Kidney (tissue), 14 donors: Measurements from ENCODE around the gene PARS2. TPM values are rescaled to one million over a fixed set of nuclear protein-coding genes. Genes with fewer than 3 reads are reported as not detected.

Source experiments
- DNase-seq, 5 donors: peaks; one replicate each; pipeline ENCODE4 v3.0.0-alpha.2; 2013 to 2020
- FAIRE-seq: peaks from 2 replicates; lab custom pipeline; 2012; peaks lifted over from hg19 to GRCh38; lab: Jason Lieb, UNC
- H3K27ac ChIP-seq, 2 donors: one replicate each; pipeline ENCODE4 v1.7.0; 2013; ENCODE audit warnings: low read depth in 2 of 2, low read length in 2 of 2, inconsistent platforms in 1 of 2
- H3K27me3 ChIP-seq: one replicate; pipeline ENCODE4 v1.7.1; 2013; ENCODE audit warnings: low read length, inconsistent platforms; ENCODE audit not compliant: control insufficient read depth, insufficient read depth
- H3K36me3 ChIP-seq, 3 donors: one replicate each; pipeline versions ENCODE4 v1.7.0 to v1.7.1; 2013; ENCODE audit warnings: low read length in 3 of 3, control low read depth in 1 of 3, inconsistent platforms in 1 of 3; ENCODE audit not compliant: insufficient read depth in 3 of 3, control insufficient read depth in 2 of 3
- H3K4me1 ChIP-seq, 3 donors: one replicate each; pipeline versions ENCODE4 v1.7.0 to v1.7.1; 2013; ENCODE audit warnings: low read length in 3 of 3, inconsistent platforms in 1 of 3, low read depth in 1 of 3; ENCODE audit not compliant: control insufficient read depth in 2 of 3, insufficient read depth in 2 of 3
- H3K4me3 ChIP-seq, 3 donors: one replicate each; pipeline versions ENCODE4 v1.7.0 to v1.8.1; 2013; ENCODE audit warnings: low read length in 3 of 3, control low read depth in 1 of 3, inconsistent platforms in 1 of 3
- H3K9ac ChIP-seq, 3 donors: one replicate each; pipeline versions ENCODE4 v1.7.0 to v1.7.1; 2013; ENCODE audit warnings: low read length in 3 of 3, control low read depth in 1 of 3, inconsistent platforms in 1 of 3
- H3K9me3 ChIP-seq, 3 donors: one replicate each; pipeline versions ENCODE4 v1.7.0 to v1.7.1; 2013; ENCODE audit warnings: low read length in 3 of 3, control low read depth in 1 of 3, inconsistent platforms in 1 of 3; ENCODE audit not compliant: control insufficient read depth in 2 of 3, insufficient read depth in 1 of 3
- CTCF ChIP-seq: IDR thresholded peaks from 3 replicates; pipeline ENCODE4 v1.5.1; 2012; ENCODE audit warnings: mild to moderate bottlenecking, moderate library complexity, borderline replicate concordance; ENCODE audit not compliant: insufficient read depth; ENCODE audit errors: extremely low read depth
- intact Hi-C: fragments of 100-400 bp; cut with DNase I; formaldehyde crosslinking; loops from one replicate; pipeline ENCODE4 v1.11.1; 2022
- polyA plus RNA-seq: library from polyadenylated mRNA; stranded (reverse); fragments of 350-450 nt; fragmentation: Illumina TruSeq; extraction: RNeasy Lipid Tissue Mini Kit (QIAGEN cat#74804); gene quantifications from one replicate; pipeline ENCODE4 v1.2.3, GENCODE V29; 2014; ENCODE audit warnings: low read depth, low replicate concordance; ENCODE audit not compliant: insufficient read depth
- total RNA-seq: library from RNA; stranded (reverse); fragmentation: NEBNext Ultra II Directional; extraction: Animal tissue kit (Norgen Biotek cat#: 25700); gene quantifications from one replicate; pipeline ENCODE4 v1.2.1, GENCODE V29; 2021
- donor health status: control.
- donor health status: control.
- donor health status: control.
- donor health status: control.
- donor health status: control.
- donor health status: DM: yes; HTN: yes; CAD: no.
- donor health status: Normal renal cell carcinoma (clear cell type).

PARS2 gene
- total and polyA plus RNA-seq, 2 donors from 2014 or later: 7.1 to 7.2 TPM

DNA sequence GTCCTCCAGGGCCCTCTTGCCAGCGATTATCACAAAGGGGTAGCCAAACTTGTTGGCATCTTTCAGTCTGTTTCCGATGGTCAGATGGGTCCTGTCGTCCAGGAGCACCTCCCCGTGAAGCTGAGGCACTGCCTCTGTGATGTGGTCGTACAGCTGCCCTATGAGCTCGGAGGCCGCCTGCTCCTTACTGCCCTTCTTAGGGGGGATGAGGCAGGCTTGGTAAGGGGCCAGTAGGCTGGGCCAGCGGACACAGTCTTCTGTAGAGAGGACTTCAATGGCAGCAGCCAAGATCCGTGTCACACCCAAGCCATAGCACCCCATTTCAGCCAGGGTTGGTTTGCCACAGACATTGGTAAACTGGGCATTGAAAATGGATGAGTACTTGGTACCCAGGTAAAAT lies 6.5 kb downstream of the PARS2 start:
- DNase-seq (no peak), FAIRE-seq (no peak)
- Histone ChIP-seq H3K27ac (no peak overlapping the region), H3K27me3 (no peaks in the 10 kb centered on the region), H3K9me3 (no peaks in the 10 kb centered on the region), H3K36me3 (peaks cover 0 to 15% (median 8%) of the 10 kb centered on the region in 3 donors), H3K4me1 (peaks cover 0 to 2% (median 2%) of the 10 kb centered on the region in 3 donors), H3K9ac (no peak overlapping the region), H3K4me3 (no peak overlapping the region)
- TF ChIP-seq CTCF: no peak
- intact Hi-C loops: no loop called here

DNA sequence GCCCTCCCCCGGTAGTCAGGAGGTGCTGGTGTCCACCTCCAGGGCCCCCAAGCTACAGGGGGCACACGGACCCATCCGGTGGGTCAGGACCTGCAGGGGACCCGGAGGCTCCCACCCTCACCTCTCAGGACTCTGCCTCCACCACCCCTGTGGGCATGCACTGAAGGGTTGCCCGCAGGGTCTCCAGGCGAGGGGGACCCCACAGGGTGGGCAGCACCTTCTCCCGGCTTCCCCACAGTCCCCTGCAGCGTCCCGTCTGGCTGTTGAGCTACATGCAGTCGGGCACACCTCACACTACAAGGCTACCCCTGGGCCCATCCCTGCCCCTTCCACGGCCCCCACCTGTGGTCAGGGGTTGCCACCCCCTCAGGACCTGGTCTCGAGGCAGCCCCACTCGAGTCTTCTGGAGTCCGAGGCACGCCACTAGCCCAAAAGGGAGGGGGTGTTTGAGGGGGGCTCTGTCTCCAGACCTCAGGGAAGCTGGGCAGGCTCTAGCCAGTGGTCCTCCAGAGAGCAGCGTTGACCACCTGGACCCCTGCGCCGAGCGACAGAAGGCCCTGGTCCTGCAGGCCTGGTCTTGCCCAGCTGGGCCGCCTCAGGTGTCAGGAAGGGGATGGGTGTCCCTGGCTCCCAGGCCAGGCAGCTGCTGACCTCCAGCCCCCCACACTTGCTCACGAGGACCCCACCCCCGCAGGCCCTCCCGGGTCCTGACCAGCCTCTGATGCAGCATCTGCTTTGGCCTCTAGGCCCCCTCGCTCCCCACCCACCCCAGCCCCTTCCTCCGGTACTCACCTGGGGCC lies 9.6 kb downstream of the PARS2 start:
- no peak overlapping the region for H3K9ac ChIP-seq
- intact Hi-C loops: no loop called here
- no peaks in the 10 kb centered on the region for H3K9me3 ChIP-seq
- H3K4me3 ChIP-seq: no peak overlapping the region
- DNase-seq (no peak), FAIRE-seq (no peak)
- H3K36me3 ChIP-seq: peaks cover 0 to 15% (median 8%) of the 10 kb centered on the region in 3 donors
- TF ChIP-seq CTCF: no peak
- H3K4me1 ChIP-seq: no peaks in the 10 kb centered on the region
- no peak overlapping the region for H3K27ac ChIP-seq
- no peaks in the 10 kb centered on the region for H3K27me3 ChIP-seq

- DNase-seq: no peak
- H3K9ac ChIP-seq: no peak overlapping the region
- intact Hi-C loops: no loop called here
These were observed 10.3 kb downstream of the PARS2 start for GRCh38 chr1:54754045-54754444.

More at GRCh38 chr1:54754045-54754444, 10.3 kb downstream of the PARS2 start:
- Histone ChIP-seq H3K4me1 (no peaks in the 10 kb centered on the region), H3K9me3 (no peaks in the 10 kb centered on the region), H3K27me3 (no peaks in the 10 kb centered on the region), H3K36me3 (peaks cover 0 to 15% (median 8%) of the 10 kb centered on the region in 3 donors), H3K4me3 (no peak overlapping the region), H3K27ac (no peak overlapping the region)
- TF ChIP-seq CTCF: no peak
- no peak for FAIRE-seq
